DMS153 treated with DMSO at 0.1 percent for 48 hours (cell line): Measurements from ENCODE around the gene RRAGD.
"Not testable (repeated sequence)": the region's sequence is repeated elsewhere in the genome, so short reads cannot be mapped to it uniquely, and the experiment has no call there.

ENCODE experiments used
- DNase-seq: peaks from one replicate; lab custom pipeline; 2025; ENCODE audit not compliant: unreplicated experiment; lab: John Stamatoyannopoulos, UW

The RRAGD gene

GRCh38 chr6:89411145-89412070, 665 bp downstream of the RRAGD start:
- no peak for DNase-seq

- DNase-seq, result no peak
Observed at GRCh38 chr6:89410788-89411144, 1.3 kb downstream of the RRAGD start.

GRCh38 chr6:89410231-89410761, 1.8 kb downstream of the RRAGD start:
- no peak for DNase-seq

- no peak for DNase-seq
Observed at GRCh38 chr6:89409461-89410035, 2.5 kb downstream of the RRAGD start.

GRCh38 chr6:89406141-89406540, 5.9 kb downstream of the RRAGD start:
- DNase-seq, result no peak

GRCh38 chr6:89404512-89404911, 7.6 kb downstream of the RRAGD start:
- DNase-seq, result no peak

GRCh38 chr6:89402776-89403175, 9.3 kb downstream of the RRAGD start:
- no peak for DNase-seq

- no peak for DNase-seq
Observed at GRCh38 chr6:89400912-89401399, 11.1 kb downstream of the RRAGD start.

- DNase-seq, result no peak
Observed at GRCh38 chr6:89400050-89400449, 12.0 kb downstream of the RRAGD start.

- DNase-seq, result no peak
Observed at GRCh38 chr6:89398762-89399525, 13.1 kb downstream of the RRAGD start.

- not testable (repeated sequence) for DNase-seq
Observed at GRCh38 chr6:89397884-89398283, 14.2 kb downstream of the RRAGD start.

- no peak for DNase-seq
Observed at GRCh38 chr6:89393659-89394058, 18.4 kb downstream of the RRAGD start.

- DNase-seq, result no peak
Observed at GRCh38 chr6:89392823-89393222, 19.2 kb downstream of the RRAGD start.

- DNase-seq, result no peak
Observed at GRCh38 chr6:89388846-89389245, 23.2 kb downstream of the RRAGD start.

GRCh38 chr6:89387516-89388201, 24.4 kb downstream of the RRAGD start:
- DNase-seq, result no peak

- DNase-seq, result no peak
Observed at GRCh38 chr6:89386917-89387491, 25.1 kb downstream of the RRAGD start.

- no peak for DNase-seq
Observed at GRCh38 chr6:89385846-89386245, 26.2 kb downstream of the RRAGD start.

GRCh38 chr6:89385156-89385667, 26.9 kb downstream of the RRAGD start:
- DNase-seq, result no peak

GRCh38 chr6:89381031-89381430, 31.0 kb downstream of the RRAGD start:
- no peak for DNase-seq

GRCh38 chr6:89379281-89379680, 32.8 kb downstream of the RRAGD start:
- DNase-seq, result no peak
